ENCODE results near the gene PODNL1. TPM values are rescaled to one million over a fixed set of nuclear protein-coding genes. Genes with fewer than 3 reads are reported as not detected.

Gene PODNL1
- total and polyA plus RNA-seq, 2 experiments from 2014 or later, result 0.24 TPM; not detected in 1

DNA sequence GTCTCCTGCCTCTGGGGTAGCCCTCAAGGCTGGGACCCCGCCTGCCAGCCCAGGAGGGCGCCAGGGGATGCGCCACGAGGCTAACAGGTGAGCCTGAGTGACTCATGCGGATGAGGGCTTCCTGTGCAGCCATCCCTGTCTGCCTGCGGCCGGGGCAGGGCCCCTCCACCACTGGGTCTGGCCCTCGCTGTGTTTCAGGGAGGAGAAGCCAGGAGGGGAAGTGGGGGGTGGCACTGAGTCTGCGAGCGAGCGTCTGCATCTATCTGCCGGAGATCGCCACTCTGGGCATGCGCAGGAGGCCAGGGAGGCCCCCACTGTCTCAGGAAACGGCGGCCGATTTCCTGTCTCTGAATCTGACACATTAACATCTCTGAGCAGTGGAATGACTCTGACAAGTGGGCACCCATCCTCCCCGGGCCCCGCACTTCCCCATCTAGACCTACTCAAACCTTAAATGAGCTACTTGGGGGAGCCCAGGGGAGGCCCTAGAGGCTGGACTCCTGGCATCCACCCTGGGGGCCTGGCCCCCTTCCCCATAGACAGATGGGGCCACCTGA lies 48.2 kb upstream of the PODNL1 start:
- Mint-ChIP-seq H3K27me3 (ENCODE audit: insufficient read depth, low read depth, poor library complexity) (peaks cover 31% of the 10 kb centered on the region), H3K36me3 (ENCODE audit: low read depth) (peaks cover 16% of the 10 kb centered on the region; the same call in 2 of the 3 replicates), H3K4me1 (peaks cover 54% of the 10 kb centered on the region), H3K4me3 (peak overlapping the region; percentile 59), H3K9me3 (no peaks in the 10 kb centered on the region; the same call in 2 of the 3 replicates), H3K27ac (no peak overlapping the region; the same call in none of the 2 replicates)
- TF ChIP-seq NANOG (IDR thresholded peaks at IDR 0.05; ENCODE audit: borderline replicate concordance) (no peak), POLR2AphosphoS5 (IDR thresholded peaks at IDR 0.05; ENCODE audit: low read depth) (peak; percentile 38), EZH2phosphoT487 (IDR thresholded peaks at IDR 0.05; ENCODE audit: unreplicated experiment) (no peak), ZNF331 (CRISPR knock-in tag; IDR thresholded peaks at IDR 0.05; ENCODE audit: low read depth) (no peak)
- TF ChIP-seq, protein P1, sequence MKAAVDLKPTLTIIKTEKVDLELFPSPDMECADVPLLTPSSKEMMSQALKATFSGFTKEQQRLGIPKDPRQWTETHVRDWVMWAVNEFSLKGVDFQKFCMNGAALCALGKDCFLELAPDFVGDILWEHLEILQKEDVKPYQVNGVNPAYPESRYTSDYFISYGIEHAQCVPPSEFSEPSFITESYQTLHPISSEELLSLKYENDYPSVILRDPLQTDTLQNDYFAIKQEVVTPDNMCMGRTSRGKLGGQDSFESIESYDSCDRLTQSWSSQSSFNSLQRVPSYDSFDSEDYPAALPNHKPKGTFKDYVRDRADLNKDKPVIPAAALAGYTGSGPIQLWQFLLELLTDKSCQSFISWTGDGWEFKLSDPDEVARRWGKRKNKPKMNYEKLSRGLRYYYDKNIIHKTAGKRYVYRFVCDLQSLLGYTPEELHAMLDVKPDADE (IDR thresholded peaks at IDR 0.05), result 0 out of 2 replicates have a peak, but pooled peaks have one; percentile 17
- TF ChIP-seq, protein P2, sequence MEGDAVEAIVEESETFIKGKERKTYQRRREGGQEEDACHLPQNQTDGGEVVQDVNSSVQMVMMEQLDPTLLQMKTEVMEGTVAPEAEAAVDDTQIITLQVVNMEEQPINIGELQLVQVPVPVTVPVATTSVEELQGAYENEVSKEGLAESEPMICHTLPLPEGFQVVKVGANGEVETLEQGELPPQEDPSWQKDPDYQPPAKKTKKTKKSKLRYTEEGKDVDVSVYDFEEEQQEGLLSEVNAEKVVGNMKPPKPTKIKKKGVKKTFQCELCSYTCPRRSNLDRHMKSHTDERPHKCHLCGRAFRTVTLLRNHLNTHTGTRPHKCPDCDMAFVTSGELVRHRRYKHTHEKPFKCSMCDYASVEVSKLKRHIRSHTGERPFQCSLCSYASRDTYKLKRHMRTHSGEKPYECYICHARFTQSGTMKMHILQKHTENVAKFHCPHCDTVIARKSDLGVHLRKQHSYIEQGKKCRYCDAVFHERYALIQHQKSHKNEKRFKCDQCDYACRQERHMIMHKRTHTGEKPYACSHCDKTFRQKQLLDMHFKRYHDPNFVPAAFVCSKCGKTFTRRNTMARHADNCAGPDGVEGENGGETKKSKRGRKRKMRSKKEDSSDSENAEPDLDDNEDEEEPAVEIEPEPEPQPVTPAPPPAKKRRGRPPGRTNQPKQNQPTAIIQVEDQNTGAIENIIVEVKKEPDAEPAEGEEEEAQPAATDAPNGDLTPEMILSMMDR (conservative IDR thresholded peaks at IDR 0.05; ENCODE audit: low read depth in 2 of 2), result no peak
- TF ChIP-seq, protein P3, sequence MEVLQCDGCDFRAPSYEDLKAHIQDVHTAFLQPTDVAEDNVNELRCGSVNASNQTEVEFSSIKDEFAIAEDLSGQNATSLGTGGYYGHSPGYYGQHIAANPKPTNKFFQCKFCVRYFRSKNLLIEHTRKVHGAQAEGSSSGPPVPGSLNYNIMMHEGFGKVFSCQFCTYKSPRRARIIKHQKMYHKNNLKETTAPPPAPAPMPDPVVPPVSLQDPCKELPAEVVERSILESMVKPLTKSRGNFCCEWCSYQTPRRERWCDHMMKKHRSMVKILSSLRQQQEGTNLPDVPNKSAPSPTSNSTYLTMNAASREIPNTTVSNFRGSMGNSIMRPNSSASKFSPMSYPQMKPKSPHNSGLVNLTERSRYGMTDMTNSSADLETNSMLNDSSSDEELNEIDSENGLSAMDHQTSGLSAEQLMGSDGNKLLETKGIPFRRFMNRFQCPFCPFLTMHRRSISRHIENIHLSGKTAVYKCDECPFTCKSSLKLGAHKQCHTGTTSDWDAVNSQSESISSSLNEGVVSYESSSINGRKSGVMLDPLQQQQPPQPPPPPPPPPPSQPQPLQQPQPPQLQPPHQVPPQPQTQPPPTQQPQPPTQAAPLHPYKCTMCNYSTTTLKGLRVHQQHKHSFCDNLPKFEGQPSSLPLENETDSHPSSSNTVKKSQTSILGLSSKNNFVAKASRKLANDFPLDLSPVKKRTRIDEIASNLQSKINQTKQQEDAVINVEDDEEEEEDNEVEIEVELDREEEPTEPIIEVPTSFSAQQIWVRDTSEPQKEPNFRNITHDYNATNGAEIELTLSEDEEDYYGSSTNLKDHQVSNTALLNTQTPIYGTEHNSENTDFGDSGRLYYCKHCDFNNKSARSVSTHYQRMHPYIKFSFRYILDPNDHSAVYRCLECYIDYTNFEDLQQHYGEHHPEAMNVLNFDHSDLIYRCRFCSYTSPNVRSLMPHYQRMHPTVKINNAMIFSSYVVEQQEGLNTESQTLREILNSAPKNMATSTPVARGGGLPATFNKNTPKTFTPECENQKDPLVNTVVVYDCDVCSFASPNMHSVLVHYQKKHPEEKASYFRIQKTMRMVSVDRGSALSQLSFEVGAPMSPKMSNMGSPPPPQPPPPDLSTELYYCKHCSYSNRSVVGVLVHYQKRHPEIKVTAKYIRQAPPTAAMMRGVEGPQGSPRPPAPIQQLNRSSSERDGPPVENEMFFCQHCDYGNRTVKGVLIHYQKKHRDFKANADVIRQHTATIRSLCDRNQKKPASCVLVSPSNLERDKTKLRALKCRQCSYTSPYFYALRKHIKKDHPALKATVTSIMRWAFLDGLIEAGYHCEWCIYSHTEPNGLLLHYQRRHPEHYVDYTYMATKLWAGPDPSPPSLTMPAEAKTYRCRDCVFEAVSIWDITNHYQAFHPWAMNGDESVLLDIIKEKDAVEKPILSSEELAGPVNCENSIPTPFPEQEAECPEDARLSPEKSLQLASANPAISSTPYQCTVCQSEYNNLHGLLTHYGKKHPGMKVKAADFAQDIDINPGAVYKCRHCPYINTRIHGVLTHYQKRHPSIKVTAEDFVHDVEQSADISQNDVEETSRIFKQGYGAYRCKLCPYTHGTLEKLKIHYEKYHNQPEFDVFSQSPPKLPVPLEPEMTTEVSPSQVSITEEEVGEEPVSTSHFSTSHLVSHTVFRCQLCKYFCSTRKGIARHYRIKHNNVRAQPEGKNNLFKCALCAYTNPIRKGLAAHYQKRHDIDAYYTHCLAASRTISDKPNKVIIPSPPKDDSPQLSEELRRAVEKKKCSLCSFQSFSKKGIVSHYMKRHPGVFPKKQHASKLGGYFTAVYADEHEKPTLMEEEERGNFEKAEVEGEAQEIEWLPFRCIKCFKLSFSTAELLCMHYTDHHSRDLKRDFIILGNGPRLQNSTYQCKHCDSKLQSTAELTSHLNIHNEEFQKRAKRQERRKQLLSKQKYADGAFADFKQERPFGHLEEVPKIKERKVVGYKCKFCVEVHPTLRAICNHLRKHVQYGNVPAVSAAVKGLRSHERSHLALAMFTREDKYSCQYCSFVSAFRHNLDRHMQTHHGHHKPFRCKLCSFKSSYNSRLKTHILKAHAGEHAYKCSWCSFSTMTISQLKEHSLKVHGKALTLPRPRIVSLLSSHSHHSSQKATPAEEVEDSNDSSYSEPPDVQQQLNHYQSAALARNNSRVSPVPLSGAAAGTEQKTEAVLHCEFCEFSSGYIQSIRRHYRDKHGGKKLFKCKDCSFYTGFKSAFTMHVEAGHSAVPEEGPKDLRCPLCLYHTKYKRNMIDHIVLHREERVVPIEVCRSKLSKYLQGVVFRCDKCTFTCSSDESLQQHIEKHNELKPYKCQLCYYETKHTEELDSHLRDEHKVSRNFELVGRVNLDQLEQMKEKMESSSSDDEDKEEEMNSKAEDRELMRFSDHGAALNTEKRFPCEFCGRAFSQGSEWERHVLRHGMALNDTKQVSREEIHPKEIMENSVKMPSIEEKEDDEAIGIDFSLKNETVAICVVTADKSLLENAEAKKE (CRISPR knock-in tag; IDR thresholded peaks at IDR 0.05), result no peak
- peak overlapping the region; percentile 39 for H3K4me3 ChIP-seq
- no peaks in the 10 kb centered on the region for H3K79me2 ChIP-seq (replicated peaks; ENCODE audit: insufficient read depth)
- H3K4me1 ChIP-seq (ENCODE audit: insufficient read depth), result peaks cover 44% of the 10 kb centered on the region
- H3K27me3 ChIP-seq (ENCODE audit: insufficient read depth), result no peaks in the 10 kb centered on the region
- H2AFZ ChIP-seq, result peak overlapping the region; percentile 18; the same call in 1 of the 2 replicates
- peaks cover 15% of the 10 kb centered on the region for H3F3A ChIP-seq (replicated peaks; ENCODE audit: low read depth)
- no peaks in the 10 kb centered on the region for H3K9me2 ChIP-seq (ENCODE audit: insufficient read depth)
- peak overlapping the region; percentile 78 for H3K4me2 ChIP-seq
- no peaks in the 10 kb centered on the region for H3K36me3 ChIP-seq (ENCODE audit: insufficient read depth)
- H4K20me1 ChIP-seq (replicated peaks; ENCODE audit: insufficient read depth), result no peaks in the 10 kb centered on the region
- peak; percentile 85 for DNase-seq (ENCODE audit: low spot score)
- H3K27ac ChIP-seq (ENCODE audit: low read depth), result peak overlapping the region; percentile 92
- peak; percentile 66 for ATAC-seq
